ENCODE data around the gene PRKAA2. TPM values are rescaled to one million over a fixed set of nuclear protein-coding genes. Genes with fewer than 3 reads are reported as not detected.

The PRKAA2 gene
- total and polyA plus RNA-seq, 2 of the 13 experiments (the other 11 are each of a cell fraction or from before 2014, with no cell fraction given), result 6.0 to 7.5 TPM

- TF ChIP-seq, protein P1, sequence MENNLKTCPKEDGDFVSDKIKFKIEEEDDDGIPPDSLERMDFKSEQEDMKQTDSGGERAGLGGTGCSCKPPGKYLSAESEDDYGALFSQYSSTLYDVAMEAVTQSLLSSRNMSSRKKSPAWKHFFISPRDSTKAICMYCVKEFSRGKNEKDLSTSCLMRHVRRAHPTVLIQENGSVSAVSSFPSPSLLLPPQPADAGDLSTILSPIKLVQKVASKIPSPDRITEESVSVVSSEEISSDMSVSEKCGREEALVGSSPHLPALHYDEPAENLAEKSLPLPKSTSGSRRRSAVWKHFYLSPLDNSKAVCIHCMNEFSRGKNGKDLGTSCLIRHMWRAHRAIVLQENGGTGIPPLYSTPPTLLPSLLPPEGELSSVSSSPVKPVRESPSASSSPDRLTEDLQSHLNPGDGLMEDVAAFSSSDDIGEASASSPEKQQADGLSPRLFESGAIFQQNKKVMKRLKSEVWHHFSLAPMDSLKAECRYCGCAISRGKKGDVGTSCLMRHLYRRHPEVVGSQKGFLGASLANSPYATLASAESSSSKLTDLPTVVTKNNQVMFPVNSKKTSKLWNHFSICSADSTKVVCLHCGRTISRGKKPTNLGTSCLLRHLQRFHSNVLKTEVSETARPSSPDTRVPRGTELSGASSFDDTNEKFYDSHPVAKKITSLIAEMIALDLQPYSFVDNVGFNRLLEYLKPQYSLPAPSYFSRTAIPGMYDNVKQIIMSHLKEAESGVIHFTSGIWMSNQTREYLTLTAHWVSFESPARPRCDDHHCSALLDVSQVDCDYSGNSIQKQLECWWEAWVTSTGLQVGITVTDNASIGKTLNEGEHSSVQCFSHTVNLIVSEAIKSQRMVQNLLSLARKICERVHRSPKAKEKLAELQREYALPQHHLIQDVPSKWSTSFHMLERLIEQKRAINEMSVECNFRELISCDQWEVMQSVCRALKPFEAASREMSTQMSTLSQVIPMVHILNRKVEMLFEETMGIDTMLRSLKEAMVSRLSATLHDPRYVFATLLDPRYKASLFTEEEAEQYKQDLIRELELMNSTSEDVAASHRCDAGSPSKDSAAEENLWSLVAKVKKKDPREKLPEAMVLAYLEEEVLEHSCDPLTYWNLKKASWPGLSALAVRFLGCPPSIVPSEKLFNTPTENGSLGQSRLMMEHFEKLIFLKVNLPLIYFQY (CRISPR knock-in tag; IDR thresholded peaks at IDR 0.05; ENCODE audit: borderline replicate concordance), result no peak
- peak; percentile 58 for TF ChIP-seq GATAD2A (CRISPR knock-in tag; IDR thresholded peaks at IDR 0.05)
- no peak for TF ChIP-seq SRSF9 (IDR thresholded peaks at IDR 0.05; ENCODE audit: borderline replicate concordance, insufficient read depth, low read depth, low read length, poor library complexity, severe bottlenecking)
- TF ChIP-seq HNRNPLL (IDR thresholded peaks at IDR 0.05; ENCODE audit: low read depth, low read length, poor library complexity, severe bottlenecking), result no peak
- TF ChIP-seq TCF7L2 (IDR thresholded peaks at IDR 0.05; ENCODE audit: low read depth, low read length), result 0 out of 2 replicates have a peak, but pooled peaks have one; percentile 25
- TF ChIP-seq MNT (IDR thresholded peaks at IDR 0.05), result no peak
- no peak for TF ChIP-seq XBP1 (CRISPR knock-in tag; IDR thresholded peaks at IDR 0.05)
- TF ChIP-seq BCL6 (CRISPR knock-in tag; IDR thresholded peaks at IDR 0.05), result peak; percentile 62
- TF ChIP-seq SOX6 (IDR thresholded peaks at IDR 0.05), result no peak
- TF ChIP-seq SOX6 (CRISPR knock-in tag; IDR thresholded peaks at IDR 0.05), result peak; percentile 26; the same call in 1 of the 2 replicates
- TF ChIP-seq, protein P2, sequence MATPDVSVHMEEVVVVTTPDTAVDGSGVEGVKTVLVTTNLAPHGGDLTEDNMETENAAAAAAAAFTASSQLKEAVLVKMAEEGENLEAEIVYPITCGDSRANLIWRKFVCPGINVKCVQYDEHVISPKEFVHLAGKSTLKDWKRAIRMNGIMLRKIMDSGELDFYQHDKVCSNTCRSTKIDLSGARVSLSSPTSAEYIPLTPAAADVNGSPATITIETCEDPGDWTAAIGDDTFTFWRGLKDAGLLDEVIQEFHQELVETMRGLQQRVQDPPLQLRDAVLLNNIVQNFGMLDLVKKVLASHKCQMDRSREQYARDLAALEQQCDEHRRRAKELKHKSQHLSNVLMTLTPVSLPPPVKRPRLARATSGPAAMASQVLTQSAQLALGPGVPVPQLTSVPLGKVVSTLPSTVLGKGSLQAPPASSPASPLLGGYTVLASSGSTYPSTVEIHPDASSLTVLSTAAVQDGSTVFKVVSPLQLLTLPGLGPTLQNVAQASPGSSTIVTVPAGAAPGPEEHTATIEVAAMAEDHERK (CRISPR knock-in tag; IDR thresholded peaks at IDR 0.05; ENCODE audit: low read depth), result no peak
- TF ChIP-seq ZHX1 (CRISPR knock-in tag; IDR thresholded peaks at IDR 0.05; ENCODE audit: low read depth), result no peak
- peak; percentile 74 for TF ChIP-seq FOXA1 (IDR thresholded peaks at IDR 0.05)
- no peak for TF ChIP-seq FOXA1 (CRISPR knock-in tag; IDR thresholded peaks at IDR 0.05)
- TF ChIP-seq U2AF2 (IDR thresholded peaks at IDR 0.05; ENCODE audit: low read depth, low read length), result no peak
- no peak for TF ChIP-seq CHD4 (IDR thresholded peaks at IDR 0.05; ENCODE audit: borderline replicate concordance, low read length)
- TF ChIP-seq, protein P3, sequence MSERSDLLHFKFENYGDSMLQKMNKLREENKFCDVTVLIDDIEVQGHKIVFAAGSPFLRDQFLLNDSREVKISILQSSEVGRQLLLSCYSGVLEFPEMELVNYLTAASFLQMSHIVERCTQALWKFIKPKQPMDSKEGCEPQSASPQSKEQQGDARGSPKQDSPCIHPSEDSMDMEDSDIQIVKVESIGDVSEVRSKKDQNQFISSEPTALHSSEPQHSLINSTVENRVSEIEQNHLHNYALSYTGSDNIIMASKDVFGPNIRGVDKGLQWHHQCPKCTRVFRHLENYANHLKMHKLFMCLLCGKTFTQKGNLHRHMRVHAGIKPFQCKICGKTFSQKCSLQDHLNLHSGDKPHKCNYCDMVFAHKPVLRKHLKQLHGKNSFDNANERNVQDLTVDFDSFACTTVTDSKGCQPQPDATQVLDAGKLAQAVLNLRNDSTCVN (CRISPR knock-in tag; IDR thresholded peaks at IDR 0.05; ENCODE audit: borderline replicate concordance), result no peak
- TF ChIP-seq MAF1 (CRISPR knock-in tag; IDR thresholded peaks at IDR 0.05; ENCODE audit: borderline replicate concordance), result no peak
Measured at GRCh38 chr1:56639211-56639610, 5.9 kb upstream of the PRKAA2 start (continued).

Measured in HepG2 (cell line).